SK-N-SH (cell line): ENCODE measurements around the gene SMIM32. TPM values are rescaled to one million over a fixed set of nuclear protein-coding genes. Genes with fewer than 3 reads are reported as not detected.

Experiments used
- CTCF ChIA-PET: fragments of 300-600, 350-600 bp; formaldehyde crosslinking; extraction: SDS; loops from one replicate; lab custom pipeline; 2021; lab: Yijun Ruan, JAX
- POLR2A ChIA-PET: fragments of 350-600 bp; sonication (Branson Sonifier 250); formaldehyde crosslinking; extraction: SDS; loops from one replicate; lab custom pipeline; 2020; ENCODE audit warnings: antibody characterized with exemption, inconsistent platforms; lab: Yijun Ruan, JAX
- DNase-seq: peaks from one replicate; pipeline ENCODE4 v3.0.0; 2012
- H2AFZ ChIP-seq: fragments of 200-600 bp; sonication (generic); 2 replicates; pipeline ENCODE4 v1.8.1; 2016; ENCODE audit warnings: antibody characterized with exemption, mild to moderate bottlenecking, low read depth
- H3F3A ChIP-seq: fragments of 200-600 bp; sonication (generic); replicated peaks from 2 replicates; pipeline ENCODE3; 2016; ENCODE audit warnings: antibody characterized with exemption, mild to moderate bottlenecking; ENCODE audit not compliant: insufficient read depth
- H3K27ac ChIP-seq, 2 experiments: fragments of 200-500 bp in 1 of 2; fragments of 200-600 bp in 1 of 2; sonication (Bioruptor generic) in 1 of 2; sonication (generic), shearing (Covaris generic) in 1 of 2; 2 replicates each; pipeline versions ENCODE4 v1.5.1 to v1.6.1; 2014 to 2016; ENCODE audit warnings: low read depth in 2 of 2, inconsistent platforms in 1 of 2, low read length in 1 of 2, mild to moderate bottlenecking in 1 of 2, mixed read lengths in 1 of 2
- H3K27me3 ChIP-seq: fragments of 200-600 bp; sonication (generic), shearing (Covaris generic); 2 replicates; pipeline ENCODE4 v1.6.1; 2016; ENCODE audit warnings: mixed run types; ENCODE audit not compliant: insufficient read depth
- H3K36me3 ChIP-seq, 2 experiments: fragments of 200-500 bp in 1 of 2; fragments of 200-600 bp in 1 of 2; sonication (Bioruptor generic) in 1 of 2; sonication (generic) in 1 of 2; replicated peaks in 1 of 2; 2 replicates each; pipeline versions ENCODE3 to v1.5.1; 2014 to 2016; ENCODE audit warnings: low read length in 1 of 2, mild to moderate bottlenecking in 1 of 2; ENCODE audit not compliant: insufficient read depth in 2 of 2, control insufficient read depth in 1 of 2
- H3K4me1 ChIP-seq, 2 experiments: fragments of 200-500 bp in 1 of 2; fragments of 200-600 bp in 1 of 2; sonication (Bioruptor generic) in 1 of 2; sonication (generic), shearing (Covaris generic) in 1 of 2; 2 replicates each; pipeline versions ENCODE4 v1.5.1 to v1.6.1; 2014 to 2016; ENCODE audit warnings: low read depth in 1 of 2, low read length in 1 of 2, mixed run types in 1 of 2; ENCODE audit not compliant: insufficient read depth in 2 of 2, control insufficient read depth in 1 of 2
- H3K4me2 ChIP-seq: fragments of 200-600 bp; sonication (generic), shearing (Covaris generic); 2 replicates; pipeline ENCODE4 v1.6.1; 2017; ENCODE audit warnings: mixed run types
- H3K4me3 ChIP-seq, 2 experiments: fragments of 200-500 bp in 1 of 2; fragments of 200-600 bp in 1 of 2; sonication (Bioruptor generic) in 1 of 2; sonication (generic), shearing (Covaris generic) in 1 of 2; 2 replicates each; pipeline versions ENCODE4 v1.5.1 to v1.8.1; 2014 to 2016; ENCODE audit warnings: low read depth in 2 of 2, inconsistent platforms in 1 of 2, low read length in 1 of 2, mild to moderate bottlenecking in 1 of 2, mixed read lengths in 1 of 2, moderate library complexity in 1 of 2
- H3K79me2 ChIP-seq: fragments of 200-600 bp; sonication (generic); 2 replicates; pipeline ENCODE4 v1.8.1; 2017; ENCODE audit warnings: mild to moderate bottlenecking; ENCODE audit not compliant: insufficient read depth
- H3K9ac ChIP-seq: fragments of 200-600 bp; sonication (generic); 2 replicates; pipeline ENCODE4 v1.6.1; 2017; ENCODE audit warnings: mixed run types
- H3K9me2 ChIP-seq: fragments of 200-600 bp; sonication (generic); 2 replicates; pipeline ENCODE4 v1.6.1; 2017; ENCODE audit warnings: mixed run types
- H3K9me3 ChIP-seq: fragments of 200-600 bp; sonication (generic); 2 replicates; pipeline ENCODE4 v1.6.1; 2017; ENCODE audit warnings: mixed run types, mild to moderate bottlenecking, moderate library complexity
- H4K20me1 ChIP-seq: fragments of 200-600 bp; sonication (generic); 2 replicates; pipeline ENCODE4 v1.6.1; 2017; ENCODE audit warnings: mild to moderate bottlenecking, mixed run types; ENCODE audit not compliant: insufficient read depth
- CHD2 ChIP-seq: fragments of 150-350 bp; IDR thresholded peaks from 2 replicates; pipeline ENCODE4 v1.6.1; 2018; ENCODE audit warnings: low read length; ENCODE audit not compliant: partially characterized antibody
- CTCF ChIP-seq: fragments of 200-600 bp; sonication (generic); IDR thresholded peaks from 2 replicates; pipeline ENCODE4 v1.6.1; 2017; ENCODE audit warnings: antibody characterized with exemption, mild to moderate bottlenecking, moderate library complexity
- ELF1 ChIP-seq: IDR thresholded peaks from 2 replicates; pipeline ENCODE4 v1.4.0; 2012
- EP300 ChIP-seq, 2 experiments: IDR thresholded peaks; 2 replicates each; pipeline versions ENCODE4 v1.4.0 to v1.6.1; 2012; ENCODE audit warnings: borderline replicate concordance in 1 of 2, low read depth in 1 of 2, low read length in 1 of 2
- FOSL2 ChIP-seq: IDR thresholded peaks from 2 replicates; pipeline ENCODE4 v1.4.0; 2012; ENCODE audit warnings: low read depth, mild to moderate bottlenecking, moderate library complexity, borderline replicate concordance
- FOXM1 ChIP-seq: IDR thresholded peaks from 2 replicates; pipeline ENCODE4 v1.4.0; 2012; ENCODE audit warnings: low read depth, mild to moderate bottlenecking
- GABPA ChIP-seq: IDR thresholded peaks from 2 replicates; pipeline ENCODE4 v1.4.0; 2012; ENCODE audit warnings: low read depth, mild to moderate bottlenecking
- IRF3 ChIP-seq: fragments of 150-350 bp; IDR thresholded peaks from 2 replicates; pipeline ENCODE4 v1.6.1; 2016; ENCODE audit warnings: mild to moderate bottlenecking, low read depth, low read length
- MAX ChIP-seq: IDR thresholded peaks from 2 replicates; pipeline ENCODE4 v1.4.0; 2012; ENCODE audit warnings: low read depth
- MEF2A ChIP-seq: IDR thresholded peaks from 2 replicates; pipeline ENCODE4 v1.4.0; 2012; ENCODE audit warnings: low read depth, borderline replicate concordance
- NFIC ChIP-seq: IDR thresholded peaks from 2 replicates; pipeline ENCODE4 v1.4.0; 2012; ENCODE audit warnings: borderline replicate concordance
- NRF1 ChIP-seq: IDR thresholded peaks from 2 replicates; pipeline ENCODE4 v1.6.1; 2012; ENCODE audit warnings: low read depth, mild to moderate bottlenecking, low read length
- RFX5 ChIP-seq: IDR thresholded peaks from 2 replicates; pipeline ENCODE4 v1.6.1; 2012; ENCODE audit warnings: mild to moderate bottlenecking, improper control_type of control experiment, low read length
- RXRA ChIP-seq: IDR thresholded peaks from 2 replicates; pipeline ENCODE4 v1.4.0; 2012; ENCODE audit warnings: low read depth, mild to moderate bottlenecking, borderline replicate concordance
- SMC3 ChIP-seq: IDR thresholded peaks from 2 replicates; pipeline ENCODE4 v1.6.1; 2012; ENCODE audit warnings: low read depth, low read length, improper control_type of control experiment
- TAF1 ChIP-seq: IDR thresholded peaks from 2 replicates; pipeline ENCODE4 v1.6.1; 2012; ENCODE audit warnings: low read depth, mild to moderate bottlenecking, low read length, moderate library complexity, borderline replicate concordance
- TCF12 ChIP-seq: IDR thresholded peaks from 2 replicates; pipeline ENCODE4 v1.4.0; 2012
- USF1 ChIP-seq: IDR thresholded peaks from 2 replicates; pipeline ENCODE4 v1.4.0; 2012; ENCODE audit warnings: low read depth, borderline replicate concordance
- YY1 ChIP-seq: IDR thresholded peaks from 2 replicates; pipeline ENCODE4 v1.4.0; 2012; ENCODE audit warnings: low read depth, mild to moderate bottlenecking
- WGBS: methylation state at CpG from one replicate; pipeline ENCODE4 v1.1.6; 2017; ENCODE audit warnings: low lambda C conversion rate; 5-methylcytosine and 5-hydroxymethylcytosine counted together
- polyA plus RNA-seq, 3 experiments: library from polyadenylated mRNA; depleted of rRNA; stranded (reverse); fragments of >200 nt; gene quantifications; 2 replicates each; pipeline ENCODE4 v1.2.3, GENCODE V29; 2012

SMIM32 gene
- polyA plus RNA-seq, 1 of the 3 experiments (the other 2 are of a cell fraction): 0.25 TPM

GRCh38 chr5:136208916-136209315 lies 16.0 kb upstream of the SMIM32 start:
- Histone ChIP-seq H3K36me3 (no peaks in the 10 kb centered on the region), H3K4me2 (no peak overlapping the region), H2AFZ (no peak overlapping the region), H3K9me2 (no peaks in the 10 kb centered on the region), H3K4me3 (no peak overlapping the region), H3K4me1 (no peaks in the 10 kb centered on the region)
- 64% methylated on average over 3 of the region's 3 CpGs for whole genome bisulfite sequencing
- TF ChIP-seq IRF3: no peak
- no peak for TF ChIP-seq CTCF
- TF ChIP-seq FOSL2: no peak
- no peak for TF ChIP-seq ELF1
- no peak for TF ChIP-seq TCF12
- TF ChIP-seq GABPA: no peak
- no peak for TF ChIP-seq USF1
- no peak for TF ChIP-seq NFIC
- no peak for TF ChIP-seq EP300 (IDR thresholded peaks at IDR 0.05; ENCODE audit: borderline replicate concordance in 1 of 2, low read depth in 1 of 2, low read length in 1 of 2)
- no peak for TF ChIP-seq NRF1
- TF ChIP-seq FOXM1: no peak
- TF ChIP-seq MEF2A: no peak
- TF ChIP-seq TAF1: no peak
- TF ChIP-seq CHD2: no peak
- no peak for TF ChIP-seq RFX5
- no peak for TF ChIP-seq SMC3
- TF ChIP-seq YY1: no peak
- TF ChIP-seq, all 33 proteins: peak for 0
- Histone ChIP-seq H3K9ac (no peak overlapping the region), H4K20me1 (no peaks in the 10 kb centered on the region), H3K27me3 (no peaks in the 10 kb centered on the region), H3K9me3 (no peaks in the 10 kb centered on the region), H3F3A (no peaks in the 10 kb centered on the region), H3K27ac (no peak overlapping the region), H3K79me2 (no peaks in the 10 kb centered on the region)
- ChIA-PET CTCF (interaction anchor here (0.8 to 5.8 kb wide), 5 partner anchors 10 to 560 kb away, joined by 3 to 109 read pairs (median 5); partner anchors contain the start of genes IL9 and SMIM32), POLR2A (no interaction called here)
- DNase-seq: no peak

GRCh38 chr5:136207631-136208030 lies 14.7 kb upstream of the SMIM32 start:
- no peak overlapping the region for H3K4me3 ChIP-seq
- no peaks in the 10 kb centered on the region for H3K9me2 ChIP-seq
- H2AFZ ChIP-seq: no peak overlapping the region
- H3K27ac ChIP-seq: no peak overlapping the region
- H3F3A ChIP-seq: no peaks in the 10 kb centered on the region
- TF ChIP-seq MAX (no peak), RXRA (no peak), IRF3 (no peak), FOXM1 (no peak), FOSL2 (no peak)
- ChIA-PET CTCF (no interaction called here), POLR2A (no interaction called here)
- no peaks in the 10 kb centered on the region for H3K79me2 ChIP-seq
- no peaks in the 10 kb centered on the region for H3K9me3 ChIP-seq
- no peaks in the 10 kb centered on the region for H3K4me1 ChIP-seq
- no peak for DNase-seq
- WGBS: 69% methylated on average over 5 of the region's 7 CpGs
- H4K20me1 ChIP-seq: no peaks in the 10 kb centered on the region
- H3K4me2 ChIP-seq: no peak overlapping the region
- no peaks in the 10 kb centered on the region for H3K36me3 ChIP-seq
- H3K9ac ChIP-seq: no peak overlapping the region
- no peaks in the 10 kb centered on the region for H3K27me3 ChIP-seq
